DND-41 (cell line): ENCODE results near the gene IRF2BP1.

Source experiments
- CTCF ChIP-seq: IDR thresholded peaks from 2 replicates; pipeline ENCODE4 v1.5.1; 2012; ENCODE audit warnings: borderline replicate concordance, low read length, moderate library complexity, mild to moderate bottlenecking; ENCODE audit not compliant: poor library complexity, severe bottlenecking; ENCODE audit errors: extremely low read depth
- EZH2 ChIP-seq: IDR thresholded peaks from 3 replicates; pipeline ENCODE4 v1.6.1; 2012; ENCODE audit warnings: borderline replicate concordance, low read depth, mild to moderate bottlenecking, moderate library complexity, low read length, inconsistent platforms; ENCODE audit not compliant: severe bottlenecking

GRCh38 chr19:45908956-45909355 lies 23.0 kb upstream of the IRF2BP1 start:
- TF ChIP-seq EZH2 (no peak), CTCF (no peak)
